HG03108 (cell line): Measurements from ENCODE around the gene NACC2.

ENCODE experiments used
- ATAC-seq: cut with Tn5 transposase; IDR thresholded peaks from one replicate; pipeline ENCODE4 v1.9.1; 2021; ENCODE audit warnings: moderate library complexity; ENCODE audit not compliant: unreplicated experiment

The NACC2 gene

GRCh38 chr9:135985889-135986288, 109.2 kb downstream of the NACC2 start:
- ATAC-seq = no peak

GRCh38 chr9:135985459-135985774, 109.7 kb downstream of the NACC2 start:
- no peak for ATAC-seq

- no peak for ATAC-seq
These were observed 110.9 kb downstream of the NACC2 start for GRCh38 chr9:135984072-135984710.

GRCh38 chr9:135983208-135984071, 111.6 kb downstream of the NACC2 start:
- no peak for ATAC-seq

- no peak for ATAC-seq
These were observed 112.4 kb downstream of the NACC2 start for GRCh38 chr9:135982499-135983207.

GRCh38 chr9:135980926-135981630, 114.0 kb downstream of the NACC2 start:
- ATAC-seq = no peak

GRCh38 chr9:135979547-135980166, 115.4 kb downstream of the NACC2 start:
- ATAC-seq = no peak

- ATAC-seq = no peak
These were observed 116.2 kb downstream of the NACC2 start for GRCh38 chr9:135978642-135979546.

- ATAC-seq = no peak
These were observed 118.1 kb downstream of the NACC2 start for GRCh38 chr9:135976944-135977343.

- no peak for ATAC-seq
These were observed 118.6 kb downstream of the NACC2 start for GRCh38 chr9:135976531-135976930.

- ATAC-seq = no peak
These were observed 119.3 kb downstream of the NACC2 start for GRCh38 chr9:135975834-135976233.

- no peak for ATAC-seq
These were observed 120.9 kb downstream of the NACC2 start for GRCh38 chr9:135974220-135974573.

- no peak for ATAC-seq
These were observed 121.5 kb downstream of the NACC2 start for GRCh38 chr9:135973277-135974219.

GRCh38 chr9:135971892-135972291, 123.2 kb downstream of the NACC2 start:
- no peak for ATAC-seq

- ATAC-seq = no peak
These were observed 123.8 kb downstream of the NACC2 start for GRCh38 chr9:135971111-135971766.

- ATAC-seq = no peak
These were observed 124.8 kb downstream of the NACC2 start for GRCh38 chr9:135970128-135970815.

GRCh38 chr9:135969064-135969683, 125.9 kb downstream of the NACC2 start:
- no peak for ATAC-seq
